Measurements from ENCODE around the gene N4BP3.

GRCh38 chr5:178111925-178112324 is 1.4 kb upstream of the N4BP3 start:
- no peak for TF ChIP-seq CTCF (IDR thresholded peaks at IDR 0.05)
- no peak for TF ChIP-seq POLR2A (IDR thresholded peaks at IDR 0.05)
